ENCODE data around the gene NNAT. TPM values are rescaled to one million over a fixed set of nuclear protein-coding genes. Genes with fewer than 3 reads are reported as not detected.

NNAT gene
- total and polyA plus RNA-seq, 2 donors (not counting 1 experiment from before 2014, with no cell fraction given): not detected

DNA sequence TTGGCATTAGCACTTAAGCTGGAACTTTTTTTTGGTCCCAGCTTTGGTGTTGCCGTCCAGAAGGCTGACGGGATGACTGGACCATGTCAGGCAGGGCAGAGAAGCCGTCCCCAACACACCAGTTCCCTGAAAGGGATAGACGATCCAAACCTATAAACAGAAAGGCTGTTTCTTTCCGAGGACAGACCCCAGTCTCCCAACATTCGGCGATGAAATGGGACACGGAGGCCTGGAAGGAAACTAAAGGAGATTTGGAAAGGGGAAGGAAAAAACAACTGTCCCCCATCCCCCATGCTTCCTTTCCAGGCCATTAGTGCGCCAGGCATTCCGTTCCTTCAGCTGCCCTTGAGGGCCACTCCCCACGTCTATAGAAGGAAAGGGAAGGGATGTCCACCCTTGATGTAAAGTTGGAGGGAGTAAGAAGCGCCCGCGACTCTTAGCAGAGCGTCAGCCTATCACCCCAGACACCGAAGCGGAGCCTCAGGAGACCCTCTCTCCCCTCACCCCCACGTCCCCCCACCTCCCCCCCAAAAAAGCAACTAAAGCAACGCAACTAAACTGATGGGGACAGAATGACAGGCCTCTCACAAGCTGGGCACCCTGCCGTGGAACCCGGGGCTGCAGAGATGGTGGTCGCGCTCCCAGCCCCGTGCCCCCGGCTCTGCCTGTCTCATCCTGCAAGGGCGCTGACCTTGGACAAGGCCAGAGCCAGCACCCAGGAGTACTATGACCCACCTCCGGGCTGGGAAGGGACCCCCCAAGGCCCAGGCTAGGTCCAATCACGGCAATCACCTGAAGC lies 6.0 kb downstream of the NNAT start:
- no peaks in the 10 kb centered on the region for H3K9me3 Mint-ChIP-seq (ENCODE audit: insufficient read depth)
- H3K27me3 ChIP-seq (replicated peaks in 1 of 4; ENCODE audit: control extremely low read depth in 1 of 4, control insufficient read depth in 3 of 4, insufficient read depth in 4 of 4, low read length in 3 of 4): no peaks in the 10 kb centered on the region
- DNase-seq (peak; percentile 35), ATAC-seq (ENCODE audit: low read depth) (no peak)
- H3K27me3 Mint-ChIP-seq: no peaks in the 10 kb centered on the region
- peak overlapping the region; percentile 97 for H3K9ac ChIP-seq (ENCODE audit: low read length)
- peaks cover 54% of the 10 kb centered on the region for H3K4me1 Mint-ChIP-seq
- POLR2A ChIA-PET: interaction anchor here (0.6 to 1.3 kb wide), 4 partner anchors 118 to 348 kb away, joined by 3 to 5 read pairs (median 4); partner anchors contain the start of genes MROH8 and RPN2
- WGBS (ENCODE audit: insufficient coverage): 1% methylated on average over 11 of the region's 28 CpGs
- H3K27ac Mint-ChIP-seq: peak overlapping the region; percentile 100
- H3K79me2 ChIP-seq (ENCODE audit: control insufficient read depth, insufficient read depth, low read length): peaks cover 70% of the 10 kb centered on the region
- H3K4me2 ChIP-seq (replicated peaks; ENCODE audit: low read depth, low read length, poor library complexity, severe bottlenecking): peak overlapping the region; percentile 96
- intact Hi-C loops (cut with micrococcal nuclease): loop anchor here (1.0 to 10.0 kb wide), 6 partner anchors 7 to 520 kb away; partner anchors contain the start of genes CTNNBL1, MROH8 and RPN2
- H3K4me1 ChIP-seq (ENCODE audit: control insufficient read depth in 2 of 2, insufficient read depth in 2 of 2, low read length in 2 of 2): peaks cover 36 to 41% of the 10 kb centered on the region in 2 donors
- H4K20me1 ChIP-seq (ENCODE audit: control insufficient read depth, insufficient read depth, low read length, poor library complexity, severe bottlenecking): peaks cover 53% of the 10 kb centered on the region
- no peaks in the 10 kb centered on the region for H3K9me3 ChIP-seq (ENCODE audit: control extremely low read depth in 1 of 3, control insufficient read depth in 2 of 3, insufficient read depth in 1 of 3, low read length in 2 of 3)
- peak overlapping the region; percentile 82 to 99 (median 96) for H3K4me3 ChIP-seq (ENCODE audit: control extremely low read depth in 1 of 5, extremely low read depth in 1 of 5, insufficient read depth in 1 of 5, low read depth in 2 of 5, low read length in 4 of 5)
- peak overlapping the region; percentile 98 for H2AFZ ChIP-seq (ENCODE audit: insufficient read depth, low read depth, low read length, poor library complexity, severe bottlenecking)
- peaks cover 0 to 8% of the 10 kb centered on the region in 2 experiments for H3K36me3 ChIP-seq (replicated peaks in 1 of 2; ENCODE audit: control extremely low read depth in 1 of 2, control insufficient read depth in 1 of 2, extremely low read depth in 1 of 2, insufficient read depth in 2 of 2, low read length in 1 of 2)
- CTCF ChIA-PET: interaction anchor here (0.6 to 9.8 kb wide), 3 partner anchors 257 to 331 kb away, joined by 4 to 307 read pairs (median 5); no protein-coding TSS in a partner anchor
- H3K27ac ChIP-seq (ENCODE audit: low read length in 2 of 2): peak overlapping the region; percentile 100
- TF ChIP-seq, protein P1, sequence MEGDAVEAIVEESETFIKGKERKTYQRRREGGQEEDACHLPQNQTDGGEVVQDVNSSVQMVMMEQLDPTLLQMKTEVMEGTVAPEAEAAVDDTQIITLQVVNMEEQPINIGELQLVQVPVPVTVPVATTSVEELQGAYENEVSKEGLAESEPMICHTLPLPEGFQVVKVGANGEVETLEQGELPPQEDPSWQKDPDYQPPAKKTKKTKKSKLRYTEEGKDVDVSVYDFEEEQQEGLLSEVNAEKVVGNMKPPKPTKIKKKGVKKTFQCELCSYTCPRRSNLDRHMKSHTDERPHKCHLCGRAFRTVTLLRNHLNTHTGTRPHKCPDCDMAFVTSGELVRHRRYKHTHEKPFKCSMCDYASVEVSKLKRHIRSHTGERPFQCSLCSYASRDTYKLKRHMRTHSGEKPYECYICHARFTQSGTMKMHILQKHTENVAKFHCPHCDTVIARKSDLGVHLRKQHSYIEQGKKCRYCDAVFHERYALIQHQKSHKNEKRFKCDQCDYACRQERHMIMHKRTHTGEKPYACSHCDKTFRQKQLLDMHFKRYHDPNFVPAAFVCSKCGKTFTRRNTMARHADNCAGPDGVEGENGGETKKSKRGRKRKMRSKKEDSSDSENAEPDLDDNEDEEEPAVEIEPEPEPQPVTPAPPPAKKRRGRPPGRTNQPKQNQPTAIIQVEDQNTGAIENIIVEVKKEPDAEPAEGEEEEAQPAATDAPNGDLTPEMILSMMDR (IDR thresholded peaks at IDR 0.05): no peak
- TF ChIP-seq EZH2 (IDR thresholded peaks at IDR 0.05; ENCODE audit: borderline replicate concordance, insufficient read depth, low read depth, low read length, poor library complexity, severe bottlenecking): no peak
- peak overlapping the region; percentile 89 for H3K4me3 Mint-ChIP-seq

All from B cell (primary cell).